ELF-1 (cell line): ENCODE results near the gene RPS19BP1.
"Not testable (repeated sequence)": the region's sequence is repeated elsewhere in the genome, so short reads cannot be mapped to it uniquely, and the experiment has no call there.

ENCODE experiments used
- DNase-seq: peaks from one replicate; pipeline ENCODE4 v3.0.0-alpha.2; 2016; ENCODE audit warnings: low read depth, low spot score

Gene RPS19BP1

DNA sequence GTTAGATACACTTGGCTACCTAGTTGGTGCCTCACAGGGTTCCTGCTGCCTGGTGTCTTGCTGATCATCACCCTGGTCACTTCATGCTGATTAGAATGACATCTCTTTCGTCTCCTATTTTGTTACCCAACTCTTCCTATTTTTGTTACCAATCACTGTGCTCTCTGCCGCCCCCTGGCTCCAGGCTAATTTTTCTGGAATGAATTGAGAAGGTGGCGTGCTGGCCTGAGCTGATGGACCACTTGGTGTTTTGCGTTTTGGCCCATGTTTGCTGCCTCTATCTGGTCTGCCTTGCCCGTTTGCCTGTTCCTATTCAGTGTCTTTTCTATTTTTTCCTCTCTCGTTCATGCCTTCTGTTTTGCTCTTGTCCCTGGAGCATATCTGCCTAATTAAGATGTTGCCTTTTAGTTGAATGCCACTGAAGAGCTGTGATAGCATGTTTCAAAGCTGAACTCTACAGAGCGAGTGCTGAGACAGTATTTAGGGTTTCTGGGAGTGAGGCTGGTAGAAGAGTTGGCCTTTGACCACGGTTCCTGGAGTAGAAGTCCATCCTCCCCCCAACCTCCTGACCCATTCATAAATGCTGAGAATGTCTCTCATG, 18.1 kb downstream of the RPS19BP1 start:
- DNase-seq = peak; percentile 66

DNA sequence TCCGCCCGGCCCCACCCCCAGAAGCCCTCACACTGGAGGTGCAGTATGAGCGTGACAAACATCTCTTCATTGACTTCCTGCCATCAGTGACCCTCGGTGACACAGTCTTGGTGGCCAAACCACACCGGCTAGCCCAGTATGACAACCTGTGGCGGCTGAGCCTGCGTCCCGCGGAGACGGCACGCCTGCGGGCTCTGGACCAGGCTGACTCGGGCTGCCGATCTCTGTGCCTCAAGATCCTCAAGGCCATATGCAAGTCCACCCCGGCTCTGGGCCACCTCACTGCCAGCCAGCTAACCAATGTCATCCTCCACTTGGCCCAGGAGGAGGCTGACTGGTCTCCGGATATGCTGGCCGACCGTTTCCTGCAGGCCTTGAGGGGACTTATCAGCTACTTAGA, 18.8 kb downstream of the RPS19BP1 start:
- no peak for DNase-seq

DNA sequence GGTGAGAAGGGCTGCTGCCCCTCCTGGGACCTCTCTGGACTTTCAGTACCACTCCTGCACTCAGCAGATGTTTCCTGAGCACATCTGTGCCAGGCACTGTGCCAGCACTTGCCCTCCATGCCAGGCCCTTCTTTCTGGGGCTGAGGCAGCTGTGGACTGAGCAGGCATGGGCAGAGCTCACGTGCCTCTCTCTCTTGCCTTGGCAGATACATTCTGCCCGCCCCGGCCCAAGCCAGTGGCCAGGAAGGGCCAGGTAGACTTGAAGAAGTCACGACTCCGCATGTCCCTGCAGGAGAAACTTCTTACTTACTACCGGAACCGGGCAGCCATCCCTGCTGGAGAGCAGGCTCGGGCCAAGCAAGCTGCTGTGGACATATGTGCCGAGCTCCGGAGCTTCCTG, 20.5 kb downstream of the RPS19BP1 start:
- no peak for DNase-seq

DNA sequence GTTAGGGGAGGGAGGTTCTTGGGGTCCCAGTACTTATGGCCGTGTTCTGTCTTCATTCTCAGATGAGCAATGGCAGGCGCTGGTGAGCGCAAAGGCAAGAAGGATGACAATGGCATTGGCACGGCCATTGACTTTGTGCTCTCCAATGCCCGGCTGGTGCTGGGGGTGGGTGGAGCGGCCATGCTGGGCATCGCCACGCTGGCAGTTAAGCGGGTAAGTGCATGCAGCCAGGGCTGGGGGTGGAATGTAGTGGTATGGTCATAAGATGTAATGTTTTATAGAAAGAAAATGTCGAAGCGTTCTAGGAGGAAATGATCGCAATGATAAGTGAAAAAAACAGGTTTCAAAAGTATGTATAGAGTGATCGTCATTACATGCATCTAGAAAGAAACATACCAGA, 21.3 kb downstream of the RPS19BP1 start:
- DNase-seq = no peak

DNA sequence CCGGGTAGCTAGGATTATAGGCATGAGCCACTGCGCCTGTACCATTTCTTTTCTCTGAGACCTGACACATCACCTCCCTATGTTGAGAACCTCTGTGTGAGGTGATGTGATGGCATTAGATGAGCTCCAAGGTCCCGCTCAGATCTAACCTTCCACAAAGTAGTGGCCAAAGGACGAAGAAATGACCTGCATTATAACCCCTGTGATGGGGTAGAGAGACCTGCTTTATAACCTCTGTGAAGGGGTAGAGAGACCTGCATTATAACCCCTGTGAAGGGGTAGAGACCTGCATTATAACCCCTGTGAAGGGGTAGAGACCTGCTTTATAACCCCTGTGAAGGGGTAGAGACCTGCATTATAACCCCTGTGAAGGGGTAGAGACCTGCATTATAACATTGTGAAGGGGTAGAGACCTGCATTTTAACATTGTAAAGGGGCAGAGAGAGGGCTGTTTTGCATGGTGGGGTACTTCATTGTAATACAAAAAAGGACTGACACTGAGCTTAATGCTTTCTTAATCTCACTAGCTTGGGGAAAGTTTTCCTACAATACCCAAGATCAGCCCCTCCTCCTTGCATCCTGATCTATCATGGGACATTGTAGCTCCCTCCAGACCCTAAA, 21.9 kb downstream of the RPS19BP1 start:
- peak; percentile 51 for DNase-seq

DNA sequence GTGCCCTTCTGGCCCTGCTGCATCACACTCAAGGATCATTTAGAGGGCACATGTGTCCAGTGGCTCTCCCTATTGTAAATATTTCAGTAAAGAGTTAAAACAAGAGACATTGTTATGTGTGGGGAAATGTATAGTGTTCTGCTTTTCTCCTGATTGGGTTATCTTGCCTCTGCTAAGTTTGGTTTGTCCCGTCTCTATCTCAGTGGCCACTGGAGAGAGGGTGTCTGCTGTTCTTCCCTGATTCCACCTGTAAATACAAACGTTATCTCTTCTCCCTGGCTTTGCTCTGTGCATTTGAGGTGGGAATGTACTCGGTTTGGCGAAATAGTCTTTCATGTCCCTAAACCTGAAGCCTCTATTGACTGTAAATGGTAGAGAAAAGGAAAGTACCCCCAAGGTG, 24.2 kb downstream of the RPS19BP1 start:
- DNase-seq = no peak

DNA sequence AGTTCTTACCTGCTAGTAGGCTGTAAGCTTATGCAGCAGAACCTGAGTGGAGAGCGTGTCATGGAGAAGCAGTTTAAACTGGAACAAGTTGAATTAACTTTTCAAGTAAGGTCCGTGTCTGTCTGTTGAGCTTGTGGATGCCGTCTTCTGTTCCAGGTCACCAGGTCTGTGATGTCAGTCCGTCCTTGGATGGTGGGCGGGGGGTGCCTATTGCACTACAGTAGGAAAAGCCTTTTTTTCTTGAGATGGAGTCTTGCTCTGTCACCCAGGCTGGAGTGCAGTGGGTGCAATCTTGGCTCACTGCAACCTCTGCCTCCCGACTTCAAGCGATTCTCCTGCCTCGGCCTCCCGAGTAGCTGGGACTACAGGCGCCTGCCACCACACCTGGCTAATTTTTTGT, 25.5 kb downstream of the RPS19BP1 start:
- not testable (repeated sequence) for DNase-seq

DNA sequence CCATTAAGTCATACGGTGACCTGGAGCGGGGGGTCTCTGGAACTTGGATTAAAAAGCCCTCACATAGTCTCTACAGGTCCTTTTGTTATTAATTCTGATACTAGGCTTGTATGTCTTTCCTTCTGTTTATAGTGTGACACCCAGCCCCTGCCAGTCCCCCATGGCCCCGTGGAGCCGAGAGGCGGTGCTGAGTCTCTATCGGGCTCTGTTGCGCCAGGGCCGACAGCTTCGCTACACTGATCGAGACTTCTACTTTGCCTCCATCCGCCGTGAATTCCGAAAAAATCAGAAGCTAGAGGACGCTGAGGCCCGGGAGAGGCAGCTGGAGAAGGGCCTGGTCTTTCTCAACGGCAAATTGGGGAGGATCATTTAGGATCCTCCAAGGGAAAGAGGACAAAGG, 28.5 kb downstream of the RPS19BP1 start:
- DNase-seq = no peak

DNA sequence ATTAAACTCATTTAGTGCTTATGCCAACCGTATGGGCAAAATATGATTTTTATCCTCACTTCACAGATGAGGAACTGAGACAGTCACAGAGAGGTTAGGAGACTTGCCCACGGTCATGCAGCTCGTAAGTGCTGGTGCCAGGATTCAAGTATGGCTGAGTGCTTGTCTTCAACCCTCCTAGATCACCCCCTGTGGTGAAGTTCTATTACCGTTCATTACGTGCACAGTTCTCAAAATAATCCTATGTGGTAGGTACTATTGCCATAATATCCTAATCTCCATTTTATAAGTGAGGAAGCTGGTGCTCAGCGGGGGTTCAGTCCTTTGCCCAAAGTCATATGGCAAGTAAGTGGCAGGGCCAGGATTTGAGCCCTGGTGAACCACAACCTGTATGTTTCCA, 28.9 kb downstream of the RPS19BP1 start:
- no peak for DNase-seq

DNA sequence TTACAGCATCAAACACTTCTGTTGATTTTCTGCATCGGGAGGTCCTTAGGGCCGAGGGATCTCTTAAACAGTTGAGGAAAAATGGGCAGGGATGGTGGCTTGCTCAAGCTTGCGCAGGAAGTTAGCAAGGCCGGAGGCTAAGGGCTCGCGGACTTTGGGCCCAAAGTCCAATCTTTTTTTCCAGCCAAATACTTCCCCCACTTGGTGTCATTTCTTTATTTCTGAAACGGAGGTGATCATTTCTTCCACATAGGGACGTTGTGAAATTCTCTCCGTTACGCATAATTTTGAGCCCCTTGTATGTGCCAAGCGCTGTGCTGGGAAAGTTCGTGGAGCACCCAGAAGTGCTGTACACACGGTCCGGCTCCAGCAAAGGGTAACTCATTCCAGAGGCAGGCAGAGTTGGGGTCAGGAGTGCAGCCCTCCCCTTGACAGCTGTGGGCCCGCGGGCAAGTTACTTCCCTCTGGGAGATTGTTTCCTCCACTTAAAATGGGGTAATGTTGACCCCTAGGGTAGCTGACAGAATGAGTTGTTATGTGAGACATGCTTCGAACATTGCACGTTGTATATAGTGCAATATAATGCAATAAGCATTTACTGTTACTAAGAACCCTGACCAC, 29.6 kb downstream of the RPS19BP1 start:
- DNase-seq = no peak

DNA sequence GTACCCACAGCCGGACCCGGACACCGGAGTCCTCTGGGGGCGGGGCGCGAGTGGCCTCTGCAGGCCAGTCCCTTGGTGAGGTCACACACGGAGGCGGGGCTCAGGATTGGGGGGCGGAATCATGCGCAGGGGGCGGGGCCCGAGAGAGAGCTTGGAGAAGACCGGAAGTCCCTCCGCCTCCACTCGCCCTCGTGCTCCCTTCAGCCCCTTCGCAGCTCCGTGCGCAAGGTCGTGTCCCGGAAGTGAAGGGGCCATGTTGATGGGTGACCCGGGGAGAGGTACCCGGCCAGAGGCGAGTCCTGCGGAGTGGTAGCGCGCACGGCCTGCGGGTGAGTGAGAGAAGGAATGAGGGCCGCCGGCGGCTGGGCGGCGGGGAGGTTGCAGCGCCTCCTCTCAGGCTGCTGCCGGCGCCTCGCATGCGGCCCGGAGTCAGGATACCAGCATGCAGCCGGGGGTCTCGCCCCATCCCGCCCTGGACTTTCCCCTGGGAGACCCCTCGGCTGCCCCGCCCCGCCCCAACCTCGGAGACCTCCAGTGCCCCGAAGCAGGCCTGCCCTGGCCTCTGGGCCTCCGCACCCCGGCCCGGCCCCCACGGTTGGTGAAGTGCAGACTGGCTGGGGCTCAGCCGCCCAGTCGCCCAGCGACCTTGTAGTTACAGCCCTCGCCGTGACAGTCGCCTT, 30.3 kb downstream of the RPS19BP1 start, which contains the start of gene MIEF1:
Gene MIEF1 (plus strand): TSS at position 182 of the 680 bp plus-strand sequence. CDS start 9,005 bp downstream, outside the sequence.
- peak; percentile 95 for DNase-seq

DNA sequence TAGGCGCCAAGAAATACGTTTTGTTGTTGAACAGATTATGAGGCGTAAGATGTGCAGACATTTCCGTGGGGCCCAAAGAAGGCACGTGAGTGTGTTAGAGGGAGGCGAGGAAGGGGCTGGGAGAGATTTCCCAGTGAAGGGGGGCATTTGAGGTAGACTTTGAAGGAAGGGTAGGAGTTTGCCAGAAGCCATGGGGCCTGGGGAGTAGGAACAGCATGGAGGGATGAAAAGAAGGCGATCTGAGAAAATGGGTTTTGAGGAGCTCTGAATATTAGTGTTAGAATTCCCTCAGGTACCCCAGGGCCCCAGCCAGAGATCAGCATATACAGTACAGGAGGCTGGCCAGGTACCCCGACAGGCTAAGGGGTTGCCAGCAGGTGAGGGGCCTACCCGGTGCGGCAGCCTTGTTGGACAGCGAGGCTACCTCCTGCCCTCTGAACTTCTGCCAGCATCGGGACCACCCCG, 30.9 kb downstream of the RPS19BP1 start:
- no peak for DNase-seq

DNA sequence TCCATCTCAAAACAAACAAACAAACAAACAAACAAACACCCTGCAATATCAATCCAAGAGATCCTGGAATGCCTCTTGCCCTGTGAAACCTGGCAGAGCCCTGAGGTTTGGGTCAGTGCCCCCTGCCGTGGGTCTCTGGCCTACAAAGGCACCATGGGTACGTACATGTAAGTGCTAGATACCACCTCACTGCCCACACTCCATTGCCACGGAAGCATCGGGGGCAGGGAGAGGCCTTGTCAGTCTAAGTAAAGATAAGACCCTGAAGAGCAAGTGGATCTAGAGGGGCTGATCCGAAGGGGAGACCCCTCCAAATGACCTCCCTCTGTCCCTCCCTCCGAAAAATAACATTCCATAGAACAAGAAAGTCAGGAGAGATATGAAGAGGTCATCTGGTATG, 32.4 kb downstream of the RPS19BP1 start:
- no peak for DNase-seq

DNA sequence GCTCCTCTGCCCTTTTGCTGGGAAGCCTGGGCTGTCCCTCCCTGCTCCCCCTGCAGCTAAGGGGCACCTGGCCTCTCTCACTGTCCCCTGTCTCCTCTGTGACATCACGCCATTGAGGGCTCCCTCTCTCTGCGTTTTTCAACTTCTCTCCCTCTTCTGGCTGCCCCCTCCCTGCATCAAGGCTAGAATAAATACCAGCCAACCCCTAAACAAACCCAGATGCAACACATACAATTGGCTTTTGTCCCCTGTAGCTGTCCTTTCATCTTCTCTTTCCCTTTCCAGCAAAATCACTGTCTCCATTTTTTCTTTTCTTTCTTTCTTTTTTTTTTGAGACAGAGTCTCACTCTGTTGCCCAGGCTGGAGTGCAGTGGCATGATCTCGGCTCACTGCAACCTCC, 33.7 kb downstream of the RPS19BP1 start:
- DNase-seq = no peak

DNA sequence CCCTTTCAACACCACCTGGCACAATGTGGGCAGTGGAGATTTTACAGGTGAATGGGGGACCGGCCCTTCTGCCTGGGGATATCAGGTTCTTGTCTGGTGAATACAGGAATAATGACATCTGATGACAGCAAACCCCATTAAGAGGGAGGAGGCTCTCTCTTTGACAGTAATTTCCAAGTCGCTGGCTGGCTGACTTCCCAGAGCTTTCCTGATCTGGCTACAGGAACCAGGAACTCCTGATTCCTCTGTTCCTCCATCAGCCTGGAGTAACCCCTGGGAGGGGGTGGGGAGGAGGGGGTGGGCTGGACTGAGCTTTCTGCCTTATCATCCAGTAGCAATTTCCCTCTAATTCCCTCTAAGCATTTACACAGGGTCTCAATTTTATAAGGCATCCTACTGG, 34.2 kb downstream of the RPS19BP1 start:
- DNase-seq = no peak

DNA sequence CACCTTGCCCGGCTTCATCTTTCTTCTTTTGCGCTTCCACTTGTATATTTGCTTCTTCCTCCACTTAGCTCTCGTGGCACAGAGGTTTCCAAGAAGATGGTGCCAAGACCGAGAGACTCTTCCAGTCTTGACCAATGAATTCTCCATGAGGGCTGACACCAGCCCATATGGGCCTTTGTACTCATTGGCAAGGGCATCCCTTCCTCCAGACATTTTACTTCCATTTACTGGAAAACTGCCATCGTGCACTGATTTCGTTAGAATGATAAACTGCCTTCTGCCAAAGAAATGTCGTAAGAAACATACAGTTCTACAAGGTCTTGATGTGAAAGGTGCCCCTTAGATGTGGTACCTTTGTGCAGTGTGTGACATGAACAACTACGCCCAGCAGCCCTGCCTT, 35.1 kb downstream of the RPS19BP1 start:
- DNase-seq = no peak

DNA sequence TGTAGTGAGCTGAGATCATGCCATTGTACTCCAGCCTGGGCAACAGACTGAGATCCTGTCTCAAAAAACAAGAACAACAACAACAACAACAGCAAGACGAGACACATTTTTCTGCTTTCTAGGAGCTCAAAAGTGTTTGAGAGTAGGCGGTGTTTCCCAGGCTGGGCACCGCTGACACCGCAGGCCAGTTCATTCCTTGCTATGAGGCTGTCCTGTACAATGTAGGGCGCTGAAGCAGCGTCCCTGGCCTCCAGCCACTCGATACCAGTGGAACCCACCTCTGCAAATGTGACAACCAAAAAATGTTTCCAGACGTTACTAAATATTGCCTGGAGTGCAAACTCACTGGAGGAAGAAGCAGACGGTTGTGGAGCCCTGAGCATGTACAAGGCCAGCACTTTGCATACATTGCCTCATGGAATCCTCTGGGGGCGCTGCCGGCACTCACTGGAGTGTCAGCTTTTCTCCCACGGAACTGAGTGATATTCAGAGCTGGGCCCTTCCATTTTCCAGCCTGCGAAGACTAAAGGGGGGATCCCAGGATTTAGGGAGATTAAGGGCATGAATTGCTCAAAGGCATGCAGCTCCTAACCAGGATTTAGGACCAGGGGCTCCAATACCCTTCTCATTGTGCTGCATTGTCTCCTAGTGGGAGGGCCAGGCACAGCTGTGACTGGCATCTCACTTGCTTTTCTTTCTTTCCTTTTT, 36.3 kb downstream of the RPS19BP1 start:
- DNase-seq = peak; percentile 67

DNA sequence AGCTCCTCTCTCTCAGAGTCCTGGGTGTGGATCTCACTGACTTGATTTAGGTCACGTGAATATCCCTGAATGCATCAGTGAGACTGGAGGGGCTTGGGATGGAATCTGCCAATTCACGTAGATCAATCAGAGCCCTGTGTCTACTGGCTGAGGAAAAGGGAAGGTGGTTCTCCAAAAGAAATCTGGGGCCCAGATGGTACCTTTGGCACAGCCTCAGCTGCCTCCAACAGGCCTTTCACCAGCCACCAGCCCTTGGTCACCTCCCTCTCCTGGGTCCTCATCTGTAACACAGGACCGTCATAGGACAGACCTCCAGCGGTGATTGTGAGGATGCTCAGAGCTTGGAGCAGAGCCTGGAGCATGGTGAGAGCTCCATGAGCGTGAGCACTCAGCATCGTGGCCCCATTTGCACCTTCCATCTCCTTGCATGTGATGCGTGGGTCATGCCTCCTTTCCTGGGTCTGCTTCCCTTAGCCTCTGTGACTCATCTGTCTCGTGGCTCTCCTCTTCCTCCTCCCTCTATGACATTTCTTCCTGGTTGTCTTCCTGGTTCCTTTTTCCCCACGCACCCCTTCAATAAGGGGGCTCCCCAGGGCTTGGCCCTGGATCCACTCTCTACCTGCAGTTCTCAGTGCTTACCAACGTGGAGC, 38.0 kb downstream of the RPS19BP1 start:
- DNase-seq = no peak

DNA sequence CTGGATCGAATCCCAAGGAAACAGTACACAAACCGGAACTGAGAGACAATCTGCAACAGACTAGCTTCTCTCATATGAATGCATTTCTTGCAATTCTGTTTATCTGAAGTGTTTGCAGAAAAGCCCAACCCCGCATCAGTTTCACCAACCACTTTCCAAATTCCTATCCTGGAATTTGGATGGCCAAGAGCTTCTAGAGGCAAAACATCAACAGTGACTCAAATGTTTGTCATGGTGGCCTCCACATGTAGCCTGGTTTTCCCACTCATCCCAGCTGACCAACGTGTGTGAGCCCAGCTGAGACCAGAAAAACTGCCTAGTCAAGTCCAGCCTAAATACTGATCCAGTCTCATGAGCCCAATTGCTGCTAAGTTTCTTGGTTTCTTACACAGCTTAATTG, 38.8 kb downstream of the RPS19BP1 start:
- DNase-seq = peak; percentile 82

DNA sequence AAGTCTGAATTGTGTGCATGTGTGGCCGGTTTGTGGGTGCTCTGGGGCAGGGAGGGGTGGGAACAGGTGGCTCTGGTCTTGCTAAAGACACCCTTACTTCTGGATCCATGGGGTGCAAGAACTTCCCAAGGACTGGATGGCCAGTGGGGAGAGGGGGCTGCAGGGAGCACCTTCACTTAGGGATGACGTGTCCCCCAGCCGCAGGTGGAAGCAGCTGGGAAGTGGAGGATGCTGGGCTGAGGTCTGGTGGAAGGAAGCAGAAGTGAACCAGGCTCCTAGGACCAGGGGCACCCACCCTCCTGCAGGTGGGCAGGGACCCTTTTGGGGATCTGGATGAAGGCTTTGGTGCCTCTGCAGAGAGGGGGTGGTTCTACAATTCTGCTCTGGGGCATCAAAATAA, 40.4 kb downstream of the RPS19BP1 start:
- no peak for DNase-seq

DNA sequence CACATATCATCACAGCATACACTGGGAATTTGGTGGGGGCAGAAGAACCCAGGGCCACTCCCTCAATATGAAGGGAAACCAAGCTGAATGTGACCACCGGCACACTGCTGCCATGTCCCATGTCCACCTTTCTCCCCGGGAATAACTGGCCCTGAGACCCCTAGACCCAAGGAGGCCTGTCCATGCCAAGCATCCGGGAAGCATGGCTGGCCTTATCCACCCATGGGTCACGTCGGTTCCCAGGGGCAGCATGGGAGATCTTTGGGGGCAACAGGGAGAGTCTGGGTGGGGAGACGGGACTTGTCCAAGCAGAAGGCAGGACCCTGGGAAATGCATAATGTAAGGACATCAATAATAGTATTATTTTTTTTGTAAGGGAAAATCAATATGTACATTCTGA, 40.9 kb downstream of the RPS19BP1 start:
- DNase-seq = no peak
